GM19238 (cell line): ENCODE measurements around the gene CAMK1.
A peak's percentile ranks its signal among the peaks of the same experiment; 100 is the strongest.

ENCODE experiments used
- DNase-seq: peaks from one replicate; pipeline ENCODE4 v3.0.0; 2011; ENCODE audit warnings: low spot score; ENCODE audit not compliant: insufficient read length

Gene CAMK1

GRCh38 chr3:9793161-9793781 lies 23.5 kb upstream of the CAMK1 start:
- DNase-seq, result no peak

DNA sequence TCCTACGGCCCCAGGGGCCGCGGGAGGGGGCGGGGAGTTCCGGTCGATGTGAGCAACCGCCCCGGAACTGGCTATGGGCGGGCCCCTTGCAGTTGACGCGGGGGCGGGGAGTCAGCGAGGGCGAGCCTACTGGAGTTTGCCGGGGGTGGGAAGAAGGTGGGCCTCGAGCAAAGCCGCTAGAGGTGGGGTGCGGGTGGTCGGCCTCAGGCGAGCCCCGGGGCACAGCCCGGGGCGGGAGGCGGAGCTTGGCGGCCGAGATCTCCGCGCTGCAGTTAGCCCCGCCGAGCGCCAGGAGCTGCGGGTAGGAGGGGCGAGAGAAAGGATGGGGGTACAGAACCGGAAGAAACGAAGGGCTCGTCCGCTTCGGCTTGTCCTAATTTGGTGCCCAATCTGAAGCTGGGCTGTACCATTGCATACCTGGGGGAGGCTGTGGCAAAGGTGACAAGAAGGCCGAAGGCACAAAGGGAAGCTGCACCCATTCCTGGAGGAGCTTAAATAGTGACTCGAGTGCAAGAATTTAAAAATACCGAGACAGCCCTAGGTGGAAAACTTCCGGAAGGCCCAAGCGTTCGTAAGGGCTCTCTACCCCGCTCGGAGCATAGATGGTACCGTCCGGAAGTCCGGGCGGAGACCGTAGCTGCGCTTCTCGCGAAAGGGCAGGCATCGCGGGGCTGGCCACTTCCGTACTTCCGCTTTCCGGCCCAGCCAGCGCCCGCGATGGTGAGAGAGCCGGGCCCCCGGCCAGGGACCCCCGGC lies 22.8 kb upstream of the CAMK1 start, which contains the start of the genes ARPC4 and TADA3:
Gene ARPC4, plus strand, starts transcription at position 678 of the 756 bp plus-strand sequence. Its CDS starts 40 bp downstream, at position 718.
Gene TADA3, minus strand, starts transcription at position 69 of the 756 bp plus-strand sequence. CDS start 1,007 bp downstream, outside the sequence.
- peak; percentile 82 for DNase-seq

GRCh38 chr3:9791790-9792404 lies 22.1 kb upstream of the CAMK1 start:
- DNase-seq, result no peak

- no peak for DNase-seq
Measured at GRCh38 chr3:9791127-9791526, 21.4 kb upstream of the CAMK1 start.

GRCh38 chr3:9787714-9788113 lies 18.0 kb upstream of the CAMK1 start:
- DNase-seq, result no peak

DNA sequence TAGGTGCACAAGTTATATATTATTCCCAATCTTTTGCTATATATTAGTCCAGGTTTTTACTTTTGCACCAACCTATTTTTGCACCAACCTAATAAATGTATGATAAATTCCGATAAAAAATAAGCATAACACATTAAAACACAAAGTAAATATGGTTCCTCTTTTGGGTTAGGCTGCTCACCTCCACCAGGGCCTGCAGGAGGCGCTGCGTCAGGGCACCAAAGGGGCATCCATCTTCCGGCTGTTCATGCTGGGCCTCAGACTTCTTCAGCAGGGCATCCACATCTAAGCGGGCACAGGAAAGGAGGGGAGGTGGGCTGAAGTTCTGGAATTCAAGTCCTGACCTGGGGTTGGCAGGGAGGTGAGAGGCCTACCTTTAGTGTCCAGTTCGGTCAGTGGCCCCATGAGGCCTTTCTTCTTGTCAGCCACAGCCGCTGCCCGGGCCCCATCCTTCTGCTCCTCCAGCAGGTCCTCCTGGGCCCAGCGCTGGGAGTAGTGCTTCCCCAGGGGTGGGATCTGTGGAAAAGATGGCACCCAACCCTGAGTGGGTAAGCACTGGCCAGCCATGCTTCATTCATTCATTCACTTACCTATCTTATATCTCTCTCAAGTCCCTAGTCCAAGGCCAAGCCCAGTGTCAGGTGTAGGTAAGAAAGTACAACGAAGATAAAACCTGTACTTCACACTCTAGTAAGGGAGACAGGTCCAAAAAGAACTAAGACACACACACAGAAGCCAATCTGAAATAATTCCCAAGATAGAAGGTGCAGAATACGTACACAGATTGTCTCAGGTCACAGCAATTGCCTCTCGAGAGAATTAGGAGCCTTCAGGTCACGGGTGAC lies 17.3 kb upstream of the CAMK1 start:
- no peak for DNase-seq

GRCh38 chr3:9786209-9786739 lies 16.5 kb upstream of the CAMK1 start:
- no peak for DNase-seq

- no peak for DNase-seq
Measured at GRCh38 chr3:9785602-9786001, 15.9 kb upstream of the CAMK1 start.

GRCh38 chr3:9784965-9785364 lies 15.2 kb upstream of the CAMK1 start:
- DNase-seq, result no peak

GRCh38 chr3:9783954-9784353 lies 14.2 kb upstream of the CAMK1 start:
- no peak for DNase-seq

DNA sequence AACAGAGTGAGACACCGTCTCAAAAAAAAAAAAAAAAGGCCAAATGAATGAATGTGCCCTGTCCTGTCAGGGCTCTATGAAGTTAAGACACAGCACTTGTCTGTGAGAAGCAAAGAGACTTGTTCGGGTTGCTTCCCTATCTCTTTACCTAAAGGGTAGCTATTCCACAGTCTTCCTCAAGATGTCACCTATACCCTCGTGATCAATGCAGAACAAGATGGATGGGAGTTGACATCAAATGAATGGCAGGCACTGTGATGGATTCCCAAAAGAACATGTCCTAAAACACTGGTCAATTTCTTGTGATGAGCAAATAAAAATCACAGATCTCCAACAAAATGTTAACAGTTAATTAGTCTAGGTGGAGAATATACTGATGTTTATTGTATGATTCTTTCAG lies 13.0 kb upstream of the CAMK1 start:
- DNase-seq, result no peak

- no peak for DNase-seq
Measured at GRCh38 chr3:9781978-9782603, 12.3 kb upstream of the CAMK1 start.

DNA sequence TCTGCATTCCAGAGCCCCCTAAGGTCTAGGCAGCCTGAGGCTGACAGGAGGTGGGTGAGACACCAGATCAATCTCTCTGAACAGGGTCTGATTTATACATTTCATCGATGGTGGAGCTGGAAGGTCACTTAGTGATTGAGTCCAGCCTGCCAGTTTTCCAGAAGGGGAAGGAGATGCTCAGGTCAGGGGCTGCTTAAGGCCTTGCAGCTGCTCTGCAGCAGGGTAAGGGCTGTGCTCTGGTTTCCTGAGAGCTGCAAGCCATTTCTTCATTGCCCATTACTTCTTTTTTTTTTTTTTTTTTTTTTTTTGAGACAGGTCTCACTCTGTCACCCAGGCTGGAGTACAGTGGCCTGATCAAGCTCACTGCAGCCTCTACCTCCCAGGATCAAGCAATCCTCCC lies 11.8 kb upstream of the CAMK1 start:
- no peak for DNase-seq

GRCh38 chr3:9780910-9781309 lies 11.2 kb upstream of the CAMK1 start:
- DNase-seq, result no peak

DNA sequence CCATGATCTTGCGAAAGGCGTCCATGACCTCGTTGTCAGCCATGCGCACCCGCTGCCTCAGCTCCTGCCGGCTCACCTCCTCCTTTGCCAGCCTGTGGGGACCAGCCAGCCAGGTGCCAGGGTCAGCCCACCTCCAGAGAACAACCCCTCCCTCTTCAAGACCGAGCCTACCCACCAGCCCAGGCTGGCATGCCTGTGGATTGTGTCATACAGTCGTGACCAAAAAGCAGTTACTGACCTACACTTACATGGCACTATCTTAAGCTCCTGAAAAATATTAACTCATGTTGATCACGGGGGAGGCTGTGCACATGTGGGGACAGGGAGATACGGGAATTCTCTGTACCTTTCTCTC lies 10.7 kb upstream of the CAMK1 start:
- no peak for DNase-seq

DNA sequence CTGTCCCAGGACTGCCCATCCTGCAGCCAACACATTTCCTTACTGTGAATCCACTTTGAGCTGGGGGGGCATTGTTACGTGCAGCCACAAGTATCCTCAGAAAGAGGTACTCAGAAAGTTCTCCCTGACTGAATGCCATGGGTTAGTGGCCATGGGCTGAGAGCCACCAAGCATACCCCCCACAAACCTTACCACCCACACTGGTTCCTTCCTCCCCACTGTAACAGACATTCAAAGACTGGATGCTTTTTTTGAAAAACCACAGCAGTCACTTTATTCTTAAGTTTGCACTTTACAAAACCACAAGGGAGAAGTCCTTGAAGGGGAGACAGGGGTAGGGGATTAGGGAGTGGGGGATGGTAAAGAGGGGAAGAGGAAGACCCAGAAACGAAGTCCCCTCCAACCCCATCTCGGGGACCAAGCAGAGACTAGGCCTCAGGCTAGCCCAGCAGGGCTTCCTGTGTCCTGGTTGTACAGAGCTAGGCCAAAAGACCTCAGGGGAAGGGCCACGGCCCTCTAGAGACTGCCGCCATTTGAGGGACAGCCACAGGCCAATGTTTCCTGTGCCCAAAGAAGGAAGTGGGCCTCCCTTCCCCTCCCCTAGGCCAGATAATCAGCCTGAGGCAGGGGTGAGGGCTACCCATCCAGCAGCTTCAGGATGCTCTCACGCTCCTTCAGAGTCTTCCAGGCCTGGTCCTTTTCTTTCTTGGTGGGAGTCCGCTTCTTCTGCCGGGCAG lies 10.1 kb upstream of the CAMK1 start:
- DNase-seq, result no peak

DNA sequence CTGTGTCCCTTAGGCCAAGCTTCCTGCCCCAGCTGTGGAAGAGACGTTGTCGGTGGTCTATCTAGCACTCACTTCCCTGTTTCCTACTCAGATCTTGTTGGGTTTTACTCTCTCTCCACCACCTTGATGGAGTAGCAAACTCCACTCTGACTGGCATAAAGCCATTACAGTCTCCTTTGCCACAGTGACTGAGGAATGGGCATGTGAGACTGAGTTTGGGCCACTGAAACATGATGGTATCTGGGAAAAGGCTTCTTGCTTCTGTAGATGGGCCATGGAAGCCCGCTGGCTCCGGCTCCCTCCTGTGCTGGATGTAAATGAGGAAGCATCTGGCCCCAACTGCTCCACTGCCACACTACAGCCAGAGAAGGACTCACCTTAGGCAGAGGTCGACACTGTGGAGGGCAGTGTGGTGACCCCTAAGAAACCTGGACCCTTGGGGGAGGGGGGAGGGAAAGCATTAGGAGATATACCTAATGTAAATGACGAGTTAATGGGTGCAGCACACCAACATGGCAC lies 9.4 kb upstream of the CAMK1 start:
- no peak for DNase-seq

DNA sequence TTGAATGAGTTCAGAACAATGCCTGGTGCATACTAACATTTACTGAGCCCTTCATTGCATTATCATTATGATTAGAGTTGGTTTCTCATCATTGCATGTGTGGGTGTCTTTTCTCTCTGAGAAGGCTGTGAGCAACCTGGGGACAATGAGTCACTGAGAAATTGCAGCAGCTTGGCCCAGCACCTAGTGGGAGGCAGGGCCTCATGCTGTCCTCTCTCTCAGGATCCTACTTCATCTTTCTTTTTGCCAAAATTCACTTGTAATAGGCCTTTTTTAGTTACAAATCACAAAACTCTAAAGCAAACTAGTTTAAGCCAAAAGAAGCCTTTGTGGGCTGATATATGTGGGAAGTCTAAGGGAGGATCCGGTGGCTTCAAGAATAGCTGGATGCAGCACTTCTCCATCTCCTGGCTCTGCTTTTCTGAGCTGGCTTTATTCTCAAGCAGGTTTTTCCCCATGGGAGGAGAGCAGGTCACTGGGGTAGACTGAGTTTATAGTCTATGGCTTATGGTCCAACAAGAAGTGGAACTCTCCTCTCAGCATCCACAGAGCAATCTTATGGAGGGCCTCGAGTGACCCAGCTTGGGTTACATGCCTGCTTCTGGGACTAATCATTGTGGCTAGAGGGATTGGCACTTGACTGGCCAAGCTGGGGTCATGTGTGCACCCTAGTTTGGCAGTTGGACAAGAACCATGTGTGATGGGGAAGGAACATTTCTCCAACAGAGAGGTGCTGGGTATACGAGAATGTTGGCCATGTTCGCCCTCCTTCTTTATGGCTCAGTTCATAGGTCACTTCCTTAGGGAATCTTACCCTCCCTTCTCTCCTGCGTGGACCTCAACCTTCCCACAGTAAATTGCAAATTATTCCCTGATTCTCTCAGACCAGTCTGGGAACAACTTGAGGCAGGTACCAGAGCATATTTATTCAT lies 8.7 kb upstream of the CAMK1 start:
- DNase-seq, result no peak

DNA sequence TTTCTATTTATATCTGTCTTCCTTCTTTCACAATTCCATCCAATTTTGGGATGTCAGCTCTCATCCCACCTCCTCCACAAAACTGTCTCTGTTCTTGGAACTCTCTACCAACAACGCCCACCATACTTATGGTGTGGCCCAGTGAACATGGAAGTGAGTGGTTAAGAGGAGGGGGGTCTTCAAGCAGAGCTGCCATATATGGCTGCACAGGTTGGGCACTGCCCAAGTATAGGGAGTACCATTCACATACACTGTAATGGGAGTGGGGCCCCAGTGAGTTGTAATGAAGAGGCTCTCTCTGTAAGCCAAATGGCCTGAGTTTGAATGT lies 7.9 kb upstream of the CAMK1 start:
- DNase-seq, result no peak
